Endothelial cell of umbilical vein (primary cell): Measurements from ENCODE around the gene ADCY7. TPM values are rescaled to one million over a fixed set of nuclear protein-coding genes. Genes with fewer than 3 reads are reported as not detected.

ENCODE experiments used
- BruUV-seq: library from RNA; stranded (reverse); fragments of 400-500 nt; replicated peaks from 2 replicates; lab custom pipeline; 2021; lab: Mats Ljungman, UMichigan
- CTCF ChIA-PET: fragments of 300-600, 350-600 bp; sonication (Branson Sonifier 250); formaldehyde crosslinking; loops from one replicate; lab custom pipeline; 2021; ENCODE audit warnings: antibody characterized with exemption, inconsistent platforms; lab: Charles Lee
- POLR2A ChIA-PET: fragments of 300-600, 350-600 bp; sonication (Branson Sonifier 250); formaldehyde crosslinking; loops from one replicate; lab custom pipeline; 2021; ENCODE audit warnings: antibody characterized with exemption, inconsistent platforms; lab: Charles Lee
- DNase-seq: peaks from one replicate; pipeline ENCODE4 v3.0.0-alpha.2; 2011; ENCODE audit warnings: low read depth, low spot score
- FAIRE-seq: peaks from 2 replicates; lab custom pipeline; 2011; peaks lifted over from hg19 to GRCh38; lab: Jason Lieb, UNC
- H2AFZ ChIP-seq: 2 replicates; pipeline ENCODE4 v1.6.0; 2012; ENCODE audit warnings: low read depth, low read length, control low read depth, inconsistent platforms
- H3K27ac ChIP-seq: 2 replicates; pipeline ENCODE4 v1.5.1; 2011; ENCODE audit warnings: low read depth, mild to moderate bottlenecking, control low read depth, low read length, moderate library complexity; ENCODE audit not compliant: insufficient read depth
- H3K27me3 ChIP-seq, 2 experiments: 2 replicates each; pipeline versions ENCODE4 v1.6.0 to v1.6.1; 2011; ENCODE audit warnings: low read length in 2 of 2, mixed read lengths in 1 of 2; ENCODE audit not compliant: control insufficient read depth in 2 of 2, insufficient read depth in 2 of 2
- H3K36me3 ChIP-seq, 2 experiments: 2 replicates in 1 of 2; 3 replicates in 1 of 2; pipeline ENCODE4 v1.5.1; 2011; ENCODE audit warnings: low read length in 2 of 2, mild to moderate bottlenecking in 1 of 2, moderate library complexity in 1 of 2; ENCODE audit not compliant: control insufficient read depth in 2 of 2, insufficient read depth in 2 of 2; ENCODE audit errors: extremely low read depth in 1 of 2
- H3K4me1 ChIP-seq: 3 replicates; pipeline ENCODE4 v1.5.1; 2011; ENCODE audit warnings: mild to moderate bottlenecking, low read length; ENCODE audit not compliant: control insufficient read depth, insufficient read depth; ENCODE audit errors: extremely low read depth
- H3K4me2 ChIP-seq: 2 replicates; pipeline ENCODE4 v1.6.1; 2011; ENCODE audit warnings: low read length, control low read depth, mixed read lengths; ENCODE audit not compliant: insufficient read depth
- H3K4me3 ChIP-seq, 3 experiments: fragments of 200-600 bp in 1 of 3; sonication (generic), shearing (Covaris generic) in 1 of 3; replicated peaks in 1 of 3; 2 replicates each; pipeline ENCODE4 v1.5.1; 2011 to 2016; ENCODE audit warnings: control low read depth in 3 of 3, low read length in 3 of 3, mild to moderate bottlenecking in 2 of 3, inconsistent platforms in 1 of 3, low read depth in 1 of 3, moderate library complexity in 1 of 3; ENCODE audit not compliant: insufficient read depth in 1 of 3
- H3K79me2 ChIP-seq: 2 replicates; pipeline ENCODE4 v1.6.0; 2012; ENCODE audit warnings: low read length, inconsistent platforms; ENCODE audit not compliant: control insufficient read depth, insufficient read depth
- H3K9ac ChIP-seq: replicated peaks from 2 replicates; pipeline ENCODE3; 2011; ENCODE audit warnings: low read length, control low read depth; ENCODE audit not compliant: insufficient read depth; ENCODE audit errors: extremely low read depth
- H3K9me1 ChIP-seq: replicated peaks from 3 replicates; pipeline ENCODE4 v1.6.0; 2011; ENCODE audit warnings: mild to moderate bottlenecking, low read length; ENCODE audit not compliant: control insufficient read depth, insufficient read depth; ENCODE audit errors: extremely low read depth
- H3K9me3 ChIP-seq: replicated peaks from 2 replicates; pipeline ENCODE4 v1.5.1; 2012; ENCODE audit warnings: low read length, inconsistent platforms; ENCODE audit not compliant: control insufficient read depth, insufficient read depth
- H4K20me1 ChIP-seq: replicated peaks from 2 replicates; pipeline ENCODE3; 2011; ENCODE audit warnings: mild to moderate bottlenecking, low read length; ENCODE audit not compliant: control insufficient read depth, insufficient read depth; ENCODE audit errors: extremely low read depth
- EZH2 ChIP-seq: IDR thresholded peaks from 2 replicates; pipeline ENCODE4 v1.6.1; 2012; ENCODE audit warnings: borderline replicate concordance, low read depth, mild to moderate bottlenecking, moderate library complexity, low read length, inconsistent platforms; ENCODE audit not compliant: severe bottlenecking
- FOS ChIP-seq: IDR thresholded peaks from 2 replicates; pipeline ENCODE4 v1.6.1; 2011; ENCODE audit warnings: mild to moderate bottlenecking, low read length, moderate library complexity, borderline replicate concordance; ENCODE audit not compliant: insufficient read depth
- GATA2 ChIP-seq: IDR thresholded peaks from 2 replicates; pipeline ENCODE4 v1.7.0; 2011; ENCODE audit warnings: low read depth, mild to moderate bottlenecking, moderate library complexity, mixed read lengths, low read length; ENCODE audit not compliant: insufficient read length, insufficient read depth
- JUN ChIP-seq: IDR thresholded peaks from 2 replicates; pipeline ENCODE4 v1.6.1; 2011; ENCODE audit warnings: borderline replicate concordance, low read depth; ENCODE audit not compliant: insufficient read length, insufficient read depth
- MAX ChIP-seq: IDR thresholded peaks from 2 replicates; pipeline ENCODE4 v1.6.1; 2011; ENCODE audit not compliant: insufficient read depth, insufficient read length
- MYC ChIP-seq: IDR thresholded peaks from one replicate; pipeline ENCODE4 v1.6.1; 2011; ENCODE audit warnings: mild to moderate bottlenecking, low read depth, low read length
- POLR2A ChIP-seq: IDR thresholded peaks from 2 replicates; pipeline ENCODE4 v1.6.1; 2012; ENCODE audit warnings: low read depth, mild to moderate bottlenecking, control low read depth, low read length
- POLR2AphosphoS5 ChIP-seq: IDR thresholded peaks from 2 replicates; pipeline ENCODE4 v1.6.1; 2012; ENCODE audit warnings: low read depth, mild to moderate bottlenecking, control low read depth, low read length, moderate library complexity; ENCODE audit not compliant: insufficient read depth
- dilution Hi-C: fragments of 300-500 bp; cut with MboI; formaldehyde crosslinking; loops from one replicate; pipeline ENCODE4 v1.15.0; 2019; ENCODE audit warnings: low sequenced_read_pairs; ENCODE audit not compliant: extremely low pct_ligation_motif_present
- intact Hi-C: fragments of 100-400 bp; cut with micrococcal nuclease; formaldehyde crosslinking; loops from one replicate; pipeline ENCODE4 v1.10.0; 2022
- polyA plus RNA-seq, 4 experiments: library from polyadenylated mRNA; depleted of rRNA in 3 of 4; stranded (reverse) in 3 of 4; unstranded in 1 of 4; fragments of >200 nt; gene quantifications; 2 replicates each; pipeline versions ENCODE4 v1.2.1 to v1.2.3, GENCODE V29; 2011 to 2012; ENCODE audit warnings: missing spikeins in 1 of 4
- total RNA-seq: library from RNA; stranded (reverse); gene quantifications from 2 replicates; pipeline ENCODE4 v1.2.3, GENCODE V29; 2021
- TF ChIP-seq, protein P1 (sequence below), 2 donors: IDR thresholded peaks; 1 replicate in 1 of 2; 2 replicates in 1 of 2; pipeline ENCODE4 v1.5.1; 2011; ENCODE audit warnings: low read length in 2 of 2, mild to moderate bottlenecking in 2 of 2, moderate library complexity in 2 of 2, control low read depth in 1 of 2, inconsistent platforms in 1 of 2, low read depth in 1 of 2; ENCODE audit not compliant: insufficient read depth in 1 of 2; ENCODE audit errors: extremely low read depth in 1 of 2

Gene ADCY7
- total and polyA plus RNA-seq, 2 donors (not counting 3 experiments of a cell fraction or from before 2014, with no cell fraction given), result 3.5 to 9.3 TPM

DNA sequence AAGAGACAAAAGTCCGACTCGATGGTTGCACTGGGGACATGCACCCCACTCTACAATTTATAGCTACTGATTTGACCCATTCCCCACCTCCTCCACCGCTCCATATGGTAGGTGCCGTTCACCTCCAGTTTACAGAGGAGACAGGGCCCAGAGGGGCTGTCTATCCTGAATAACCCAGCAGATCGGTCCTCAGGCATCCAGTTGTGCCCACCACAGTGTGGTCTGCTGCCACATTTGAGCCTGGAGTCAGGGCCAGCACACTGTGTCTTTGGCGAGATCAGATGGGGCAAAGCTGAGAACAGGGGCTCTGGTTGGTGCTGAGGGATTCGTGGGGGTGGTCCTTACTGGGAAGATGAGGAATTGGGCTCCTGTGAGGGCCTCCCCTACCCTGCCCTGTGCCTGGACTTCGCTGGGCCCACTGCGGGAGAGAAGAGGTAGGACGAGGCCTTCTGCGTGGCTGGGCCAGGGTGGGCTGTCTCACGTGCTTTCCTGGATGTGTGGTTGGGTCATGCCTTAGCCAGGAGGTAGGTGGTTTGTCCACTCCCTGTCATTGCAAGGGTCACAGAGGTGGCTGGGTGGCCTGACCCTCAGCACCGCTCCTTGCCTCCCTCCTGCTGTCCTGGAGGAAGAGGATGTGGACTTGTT lies 2.8 kb downstream of the ADCY7 start:
- TF ChIP-seq EZH2, result no peak
- TF ChIP-seq, protein P1, sequence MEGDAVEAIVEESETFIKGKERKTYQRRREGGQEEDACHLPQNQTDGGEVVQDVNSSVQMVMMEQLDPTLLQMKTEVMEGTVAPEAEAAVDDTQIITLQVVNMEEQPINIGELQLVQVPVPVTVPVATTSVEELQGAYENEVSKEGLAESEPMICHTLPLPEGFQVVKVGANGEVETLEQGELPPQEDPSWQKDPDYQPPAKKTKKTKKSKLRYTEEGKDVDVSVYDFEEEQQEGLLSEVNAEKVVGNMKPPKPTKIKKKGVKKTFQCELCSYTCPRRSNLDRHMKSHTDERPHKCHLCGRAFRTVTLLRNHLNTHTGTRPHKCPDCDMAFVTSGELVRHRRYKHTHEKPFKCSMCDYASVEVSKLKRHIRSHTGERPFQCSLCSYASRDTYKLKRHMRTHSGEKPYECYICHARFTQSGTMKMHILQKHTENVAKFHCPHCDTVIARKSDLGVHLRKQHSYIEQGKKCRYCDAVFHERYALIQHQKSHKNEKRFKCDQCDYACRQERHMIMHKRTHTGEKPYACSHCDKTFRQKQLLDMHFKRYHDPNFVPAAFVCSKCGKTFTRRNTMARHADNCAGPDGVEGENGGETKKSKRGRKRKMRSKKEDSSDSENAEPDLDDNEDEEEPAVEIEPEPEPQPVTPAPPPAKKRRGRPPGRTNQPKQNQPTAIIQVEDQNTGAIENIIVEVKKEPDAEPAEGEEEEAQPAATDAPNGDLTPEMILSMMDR (IDR thresholded peaks at IDR 0.05; ENCODE audit: extremely low read depth in 1 of 2, insufficient read depth in 1 of 2, low read depth in 1 of 2, low read length in 2 of 2), result no peak
- no peak for TF ChIP-seq GATA2
- TF ChIP-seq JUN, result no peak
- no peak for TF ChIP-seq MAX
- no peak for TF ChIP-seq POLR2AphosphoS5
- TF ChIP-seq MYC, result no peak
- no peak for TF ChIP-seq POLR2A
- no peak for TF ChIP-seq FOS
- Histone ChIP-seq H3K9me1 (no peaks in the 10 kb centered on the region), H3K79me2 (no peaks in the 10 kb centered on the region), H2AFZ (no peak overlapping the region), H3K27ac (no peak overlapping the region), H3K9me3 (no peaks in the 10 kb centered on the region), H3K4me1 (peaks cover 14% of the 10 kb centered on the region), H3K4me2 (no peak overlapping the region), H4K20me1 (no peaks in the 10 kb centered on the region), H3K27me3 (no peaks in the 10 kb centered on the region), H3K4me3 (no peak overlapping the region), H3K9ac (no peak overlapping the region), H3K36me3 (no peaks in the 10 kb centered on the region)
- BruUV-seq, result no TSS peak
- FAIRE-seq (no peak), DNase-seq (no peak)
- CTCF ChIA-PET, result interaction anchor here (0.6 to 1.0 kb wide), 3 partner anchors 10 to 100 kb away, joined by 3 to 4 read pairs (median 3); partner anchors contain the start of gene BRD7
- dilution Hi-C loops (no loop called here), intact Hi-C loops (loop anchor here (5.0 kb wide), 1 partner anchor 98 kb away; the partner anchor contains the start of gene BRD7)
- POLR2A ChIA-PET, result no interaction called here
